HG03064 (cell line): ENCODE data around the gene SRP19.
"Not testable (repeated sequence)": the region's sequence is repeated elsewhere in the genome, so short reads cannot be mapped to it uniquely, and the experiment has no call there.

ENCODE experiments used
- ATAC-seq: cut with Tn5 transposase; IDR thresholded peaks from one replicate; pipeline ENCODE4 v1.9.1; 2021; ENCODE audit warnings: low read depth; ENCODE audit not compliant: unreplicated experiment

The SRP19 gene

GRCh38 chr5:112860929-112861637 is at the start of gene SRP19:
SRP19 (plus strand) TSS chr5:112861287; CDS start chr5:112861377, 90 bp downstream.
- ATAC-seq = peak; percentile 99

DNA sequence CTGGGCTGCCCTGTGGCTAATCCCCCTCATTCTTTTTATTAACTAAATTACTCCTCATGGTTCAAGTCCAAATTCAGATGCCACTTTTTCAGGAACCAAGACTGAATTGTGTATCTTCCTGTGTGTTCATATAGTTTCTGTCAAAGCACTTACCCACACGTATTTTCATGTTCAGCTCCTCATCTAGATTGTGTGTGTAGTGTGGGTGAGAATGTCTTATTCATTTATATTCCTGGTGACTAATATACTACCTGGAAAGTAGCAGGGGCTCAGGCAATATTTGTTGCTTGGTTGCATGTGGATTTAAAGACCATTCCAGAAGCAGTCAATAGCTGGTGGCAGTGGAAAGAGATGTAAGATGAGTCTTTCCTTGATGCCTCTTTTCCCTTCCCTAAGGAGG is 48.5 kb upstream of the SRP19 start:
- ATAC-seq = no peak

GRCh38 chr5:112820246-112820645 is 40.8 kb upstream of the SRP19 start:
- ATAC-seq = no peak

GRCh38 chr5:112822456-112822855 is 38.6 kb upstream of the SRP19 start:
- no peak for ATAC-seq

DNA sequence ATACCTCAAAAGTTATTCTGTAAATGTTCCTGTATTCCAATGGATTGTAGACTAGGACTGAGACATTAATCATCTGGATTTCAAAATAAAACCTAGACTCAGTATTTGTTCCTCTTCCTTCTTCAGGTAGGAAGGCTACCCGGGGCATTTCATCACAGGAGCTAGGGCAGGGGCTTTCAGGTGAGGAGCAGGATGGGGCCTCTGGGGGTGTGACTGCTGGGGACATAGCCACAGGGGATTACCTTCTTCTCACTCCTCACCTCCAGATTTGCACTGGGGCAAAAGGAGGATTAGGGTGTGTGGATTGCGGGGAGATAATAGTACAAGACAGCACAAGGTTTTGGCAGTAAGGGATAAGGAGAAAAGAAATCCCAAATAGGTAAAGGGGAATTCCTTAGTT is 37.9 kb upstream of the SRP19 start:
- ATAC-seq = no peak

- no peak for ATAC-seq
Observed at GRCh38 chr5:112823656-112824055, 37.4 kb upstream of the SRP19 start.

DNA sequence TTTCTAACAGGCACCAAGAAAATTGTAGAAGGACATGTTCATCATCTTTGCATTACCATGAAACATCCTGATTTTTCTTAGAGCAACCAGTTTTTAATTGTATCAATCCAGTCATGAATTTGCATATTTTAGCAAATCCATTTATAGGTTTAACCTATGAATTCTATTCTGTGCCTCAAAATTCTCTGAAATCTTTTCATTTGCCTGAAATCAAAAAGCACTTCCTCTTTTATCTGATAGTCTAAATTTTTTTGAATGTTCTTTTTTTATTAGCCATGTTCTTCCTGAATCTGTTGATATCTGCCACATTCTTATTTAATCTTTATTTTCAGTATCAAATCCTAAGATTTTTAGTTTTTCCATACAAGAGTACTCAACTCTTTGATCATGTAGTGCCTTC is 36.9 kb upstream of the SRP19 start:
- no peak for ATAC-seq

DNA sequence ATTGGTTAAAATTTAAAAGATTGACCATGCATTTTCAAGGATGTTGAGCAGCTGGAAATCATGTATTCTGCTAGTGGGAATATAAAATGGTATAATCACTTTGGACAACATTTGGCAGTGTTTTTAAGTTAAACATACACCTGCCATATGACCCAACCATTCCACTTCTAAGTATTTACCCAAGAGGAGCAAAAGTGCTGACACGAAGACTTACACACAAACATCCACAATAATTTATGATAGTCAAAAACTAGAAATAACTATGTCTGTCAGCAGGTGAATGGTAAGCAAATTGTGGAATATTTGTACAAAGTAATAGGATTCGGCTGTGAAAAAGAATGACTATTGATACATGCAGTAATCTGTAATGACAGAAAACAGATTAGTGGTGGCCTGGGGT is 30.7 kb upstream of the SRP19 start:
- no peak for ATAC-seq

DNA sequence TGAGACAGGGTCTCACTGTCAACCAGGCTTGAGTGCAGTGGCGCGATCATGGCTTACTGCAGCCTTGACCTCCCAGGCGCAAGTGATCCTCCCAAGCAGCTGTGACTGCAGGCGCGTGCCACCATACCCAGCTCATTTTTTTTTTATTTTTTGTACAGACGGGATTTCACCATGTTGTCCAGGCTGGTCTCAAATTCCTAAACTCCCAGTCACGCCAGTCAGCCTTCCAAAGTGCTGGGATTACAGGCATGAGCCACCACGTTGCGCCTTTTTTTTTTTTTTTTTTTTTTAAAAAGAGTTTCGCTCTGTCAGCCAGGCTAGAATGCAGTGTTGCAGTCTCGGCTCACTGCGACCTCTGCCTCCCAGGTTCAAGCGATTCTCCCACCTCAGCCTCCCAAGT is 27.1 kb upstream of the SRP19 start:
- no peak for ATAC-seq

DNA sequence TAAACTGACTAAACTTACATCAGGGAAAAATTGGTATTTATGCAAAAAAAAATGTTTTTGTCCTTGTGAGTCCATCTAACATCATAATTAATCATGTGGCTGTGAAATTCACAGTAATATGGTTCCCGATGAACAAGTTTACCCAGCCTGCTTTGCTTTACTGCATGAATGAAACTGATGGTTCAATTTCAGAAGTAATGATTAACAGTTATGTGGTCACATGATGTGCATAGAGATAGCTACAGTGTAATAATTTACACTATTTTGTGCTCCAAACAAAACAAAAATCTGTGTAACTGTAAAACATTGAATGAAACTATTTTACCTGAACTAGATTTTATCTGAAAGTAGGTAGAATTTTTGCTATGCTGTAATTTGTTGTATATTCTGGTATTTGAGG is 16.6 kb upstream of the SRP19 start:
- no peak for ATAC-seq

DNA sequence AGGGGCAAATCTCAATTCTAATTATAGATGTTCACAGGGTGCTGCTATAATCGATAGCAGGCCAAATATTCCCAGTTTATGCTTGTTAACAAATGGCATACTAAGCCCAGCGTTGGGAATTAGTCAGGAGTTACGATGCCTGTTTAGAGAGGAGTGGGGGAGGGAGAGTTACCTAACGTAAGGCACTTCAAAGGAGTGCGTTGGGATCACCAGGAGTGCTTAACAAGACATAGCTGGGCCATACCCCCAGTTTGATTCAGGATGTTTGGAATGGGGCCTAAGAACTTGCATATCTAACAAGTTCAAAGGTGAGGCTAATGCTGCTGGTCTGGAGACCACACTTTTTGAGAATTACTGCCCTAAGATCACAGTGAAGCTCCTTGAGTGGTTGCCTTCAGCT is 14.5 kb upstream of the SRP19 start:
- no peak for ATAC-seq

DNA sequence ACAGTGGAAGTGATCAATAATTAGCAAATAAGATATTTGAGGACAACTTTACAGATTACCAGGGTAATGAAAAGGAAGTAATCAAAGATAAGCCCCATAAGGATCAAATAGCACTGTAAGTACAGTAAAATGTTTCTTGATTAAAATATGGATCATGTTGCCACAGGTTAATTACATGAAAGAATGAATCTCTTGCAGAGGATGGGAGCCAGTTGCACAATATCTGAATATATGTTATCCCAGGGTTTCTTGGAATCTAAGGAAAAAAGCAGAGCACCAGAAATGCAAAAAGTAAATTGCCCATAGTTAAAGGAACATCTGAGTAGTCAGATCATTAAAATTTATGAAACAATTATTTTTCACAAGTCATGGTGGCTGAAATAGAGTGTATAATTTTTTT is 13.8 kb upstream of the SRP19 start:
- no peak for ATAC-seq

GRCh38 chr5:112848116-112848811 is 12.8 kb upstream of the SRP19 start:
- ATAC-seq = peak; percentile 100

DNA sequence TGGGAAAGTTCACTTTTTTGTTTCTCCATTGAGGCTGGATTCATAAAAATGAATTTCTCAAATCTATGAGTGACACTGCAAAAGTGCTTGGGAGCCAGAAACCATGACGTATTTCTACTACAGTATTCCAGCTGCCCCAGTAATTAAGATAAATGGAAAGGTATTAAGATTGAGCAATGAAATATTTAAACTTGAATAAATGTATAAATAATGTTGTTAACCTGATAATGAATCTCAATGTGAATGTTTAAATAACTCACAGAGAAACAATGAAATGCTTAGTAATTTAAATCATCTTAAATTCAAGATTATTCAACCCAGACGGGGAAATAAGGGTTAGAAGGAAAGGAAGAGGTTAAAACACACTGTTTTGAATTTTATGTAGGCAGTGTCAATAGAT is 11.2 kb upstream of the SRP19 start:
- no peak for ATAC-seq

DNA sequence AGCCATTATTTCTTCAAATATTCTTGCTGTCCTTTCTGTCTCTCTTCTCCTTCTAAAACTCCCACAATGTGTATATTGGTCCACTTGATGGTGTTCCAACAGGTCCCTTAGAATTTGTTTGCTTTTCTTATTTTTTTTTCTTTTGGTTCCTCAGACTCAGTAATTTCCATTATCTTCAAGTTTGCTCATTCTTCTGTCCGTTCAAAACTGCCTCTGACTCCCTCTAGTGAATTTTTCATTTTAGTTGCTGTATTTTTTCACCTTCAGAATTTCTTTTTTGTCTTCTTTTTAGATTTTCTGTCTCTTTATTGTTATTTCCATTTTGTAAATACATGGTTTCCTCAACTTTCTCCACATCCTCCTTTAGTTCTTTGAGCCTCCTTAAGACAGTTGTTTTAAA is 6.4 kb upstream of the SRP19 start:
- ATAC-seq = no peak

GRCh38 chr5:112857866-112858265 is 3.2 kb upstream of the SRP19 start:
- ATAC-seq = no peak

DNA sequence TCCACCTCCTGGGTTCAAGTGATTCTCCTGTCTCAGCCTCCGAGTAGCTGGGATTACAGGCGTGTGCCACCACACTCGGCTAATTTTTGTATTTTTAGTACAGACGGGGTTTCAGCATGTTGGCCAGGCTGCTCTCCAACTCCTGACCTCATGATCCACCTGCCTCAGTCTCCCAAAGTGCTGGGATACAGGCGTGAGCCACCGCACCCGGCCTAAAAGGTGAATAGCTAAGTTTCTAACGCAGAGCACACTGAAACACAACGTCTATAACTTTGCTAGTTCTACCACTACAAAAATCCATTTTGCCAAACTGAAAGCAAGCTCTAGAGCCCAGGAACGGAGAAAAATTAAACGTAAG is 537 bp upstream of the SRP19 start:
- not testable (repeated sequence) for ATAC-seq

DNA sequence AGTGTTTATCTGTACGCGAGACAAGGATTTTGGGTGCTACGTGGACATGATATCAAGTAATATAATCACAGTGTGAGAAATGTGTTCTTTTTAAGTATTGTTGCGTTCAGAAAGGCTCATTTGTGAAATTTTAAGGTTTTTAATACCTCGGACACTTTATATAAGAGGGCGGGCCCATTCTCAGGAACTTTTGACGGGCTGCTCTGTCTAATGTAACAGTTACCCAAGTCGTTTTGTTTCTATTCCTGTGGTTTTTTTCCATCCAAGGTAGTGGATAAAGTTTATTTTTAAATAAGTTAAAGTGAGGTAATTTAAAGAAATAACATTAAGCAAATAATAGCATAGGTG is 525 bp downstream of the SRP19 start:
- no peak for ATAC-seq

- no peak for ATAC-seq
Observed at GRCh38 chr5:112862085-112862484, 998 bp downstream of the SRP19 start.

- ATAC-seq = no peak
Observed at GRCh38 chr5:112863549-112863948, 2.5 kb downstream of the SRP19 start.

DNA sequence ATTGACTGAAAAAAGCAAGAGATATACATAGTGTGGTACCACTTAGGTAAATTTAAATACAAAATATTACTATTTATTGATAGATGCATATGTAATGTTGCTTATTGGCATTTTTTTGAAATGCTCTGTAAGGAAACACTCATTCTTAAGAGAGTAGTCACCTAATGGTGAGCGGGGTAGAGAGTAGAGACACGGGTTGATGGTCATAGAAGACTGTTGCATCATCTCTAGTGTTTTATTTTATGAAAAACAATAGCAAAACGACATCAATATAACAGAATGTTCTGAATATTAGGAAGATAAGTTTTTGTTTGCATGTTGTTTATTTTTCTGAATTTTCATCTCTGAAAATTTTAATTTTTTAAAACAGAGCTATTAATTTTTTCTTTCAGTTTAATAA is 4.0 kb downstream of the SRP19 start:
- no peak for ATAC-seq

GRCh38 chr5:112866739-112867138 is 5.7 kb downstream of the SRP19 start:
- ATAC-seq = no peak

GRCh38 chr5:112867411-112867810 is 6.3 kb downstream of the SRP19 start:
- no peak for ATAC-seq
